Left kidney (tissue), 2 donors: Measurements from ENCODE around the gene TMEM61. TPM values are rescaled to one million over a fixed set of nuclear protein-coding genes. Genes with fewer than 3 reads are reported as not detected.
"Not testable (repeated sequence)": the region's sequence is repeated elsewhere in the genome, so short reads cannot be mapped to it uniquely, and the experiment has no call there.

Source experiments
- DNase-seq: peaks from one replicate; pipeline ENCODE4 v3.0.0-alpha.2; 2013
- polyA plus RNA-seq: library from polyadenylated mRNA; unstranded; fragments of 120-200 nt; gene quantifications from one replicate; pipeline ENCODE4 v1.2.1, GENCODE V29; 2013; ENCODE audit not compliant: insufficient read length

TMEM61 gene
- polyA plus RNA-seq, 1 donor = 0.83 TPM

DNA sequence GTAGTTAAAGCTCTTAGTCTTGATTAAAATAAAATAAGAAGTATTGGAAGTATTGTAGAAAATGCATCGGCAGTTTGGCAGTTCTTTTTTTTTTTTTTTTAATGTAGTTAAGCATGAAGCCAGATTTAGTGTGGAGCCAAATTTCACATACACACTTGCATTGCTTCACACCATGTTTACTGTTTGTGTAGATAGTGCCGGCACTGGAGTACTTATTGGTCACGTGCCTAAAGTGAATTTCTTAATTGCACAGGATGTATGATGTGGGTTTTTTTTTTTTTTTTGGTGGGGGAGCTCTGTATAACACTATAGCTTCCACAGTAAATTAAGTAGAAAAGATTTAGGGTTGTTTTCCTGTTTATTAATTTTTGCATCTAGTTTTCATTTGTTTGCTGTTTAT lies 21.2 kb upstream of the TMEM61 start:
- DNase-seq = no peak

DNA sequence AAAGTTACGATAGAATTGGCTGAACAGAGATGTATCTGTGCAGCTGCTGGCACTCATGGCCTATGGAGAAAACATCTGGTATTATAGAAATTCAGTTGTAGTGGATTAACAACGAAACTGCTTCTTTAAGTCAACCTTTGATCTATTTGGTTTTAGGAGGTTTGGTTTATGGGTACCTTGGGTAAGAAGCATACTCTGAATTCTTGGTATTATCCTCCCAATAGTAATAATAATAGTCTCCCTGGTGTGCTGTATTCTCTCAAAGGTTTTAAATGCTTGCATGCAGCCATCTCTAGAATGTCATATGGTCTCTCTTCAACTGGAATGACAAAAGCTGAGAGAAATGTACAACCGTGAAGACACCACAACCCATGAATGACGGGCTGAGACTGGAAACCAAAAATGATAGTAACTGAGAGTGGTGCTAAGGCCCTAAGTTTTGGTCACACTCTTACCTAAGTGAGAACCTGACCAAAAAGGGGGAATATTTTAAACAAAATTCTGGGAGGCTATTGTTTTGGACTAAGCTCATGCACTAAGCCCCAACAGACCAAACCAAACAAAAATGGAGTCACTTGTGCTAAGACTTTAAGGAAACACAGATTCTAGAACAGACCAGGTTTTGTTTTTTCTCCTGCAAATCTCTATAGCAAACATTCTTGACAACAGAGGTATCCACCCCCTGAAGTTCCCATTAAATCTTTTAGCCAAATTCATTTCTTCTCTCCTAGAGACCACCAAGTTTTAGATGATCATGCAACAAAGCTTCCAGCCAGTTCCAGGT lies 17.6 kb upstream of the TMEM61 start:
- no peak for DNase-seq

DNA sequence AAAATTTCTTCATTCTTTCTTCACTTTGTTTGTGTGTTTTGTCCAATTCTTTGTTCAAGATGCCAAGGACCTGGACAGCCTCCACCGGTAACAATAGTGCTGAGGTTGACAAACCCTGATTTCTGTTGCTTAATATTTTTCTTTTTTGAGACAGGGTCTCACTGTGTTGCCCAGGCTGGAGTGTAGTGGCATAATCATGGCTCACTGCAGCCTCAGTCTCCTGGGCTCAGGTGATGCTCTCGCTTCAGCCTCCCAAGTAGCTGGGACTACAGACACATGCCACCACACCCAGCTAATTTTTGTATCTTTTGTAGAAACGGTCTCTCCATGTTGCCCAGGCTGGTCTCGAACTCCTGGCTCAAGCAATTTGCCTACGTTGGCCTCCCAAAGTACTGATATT lies 16.6 kb upstream of the TMEM61 start:
- not testable (repeated sequence) for DNase-seq

DNA sequence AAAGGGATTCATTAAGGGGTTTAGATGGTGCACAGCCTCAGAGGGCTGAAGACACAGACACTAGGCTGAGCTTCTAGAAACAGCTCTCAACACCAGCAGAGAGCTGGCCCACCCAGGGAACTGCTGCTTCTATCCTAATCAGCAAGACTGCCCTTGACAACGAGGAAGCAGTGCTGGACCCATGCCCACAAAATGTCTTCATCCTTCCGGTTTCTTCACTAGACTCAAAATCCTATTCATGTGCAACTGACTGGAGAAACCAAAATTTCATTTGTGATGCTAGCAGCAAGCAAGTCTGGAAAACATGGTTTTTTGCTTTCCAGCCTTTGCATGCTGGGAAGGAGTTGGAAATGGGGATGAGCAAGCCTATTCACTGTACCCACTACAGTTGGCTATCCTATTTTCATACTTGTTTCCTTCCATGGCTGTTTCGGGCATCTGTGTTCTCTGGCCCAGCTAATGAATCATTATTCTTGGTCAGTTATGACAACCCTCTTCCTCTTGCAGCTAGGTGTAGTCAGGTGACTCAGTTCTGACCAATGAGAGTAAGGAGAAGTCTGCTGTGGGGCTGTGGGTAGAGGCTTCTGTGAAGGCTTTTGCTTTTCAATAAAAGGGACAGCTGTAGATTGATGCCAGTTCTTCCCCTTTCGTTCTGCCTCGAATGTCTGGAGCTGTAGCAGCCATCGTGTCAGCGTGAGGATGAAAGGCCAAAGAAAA lies 14.6 kb upstream of the TMEM61 start:
- no peak for DNase-seq

DNA sequence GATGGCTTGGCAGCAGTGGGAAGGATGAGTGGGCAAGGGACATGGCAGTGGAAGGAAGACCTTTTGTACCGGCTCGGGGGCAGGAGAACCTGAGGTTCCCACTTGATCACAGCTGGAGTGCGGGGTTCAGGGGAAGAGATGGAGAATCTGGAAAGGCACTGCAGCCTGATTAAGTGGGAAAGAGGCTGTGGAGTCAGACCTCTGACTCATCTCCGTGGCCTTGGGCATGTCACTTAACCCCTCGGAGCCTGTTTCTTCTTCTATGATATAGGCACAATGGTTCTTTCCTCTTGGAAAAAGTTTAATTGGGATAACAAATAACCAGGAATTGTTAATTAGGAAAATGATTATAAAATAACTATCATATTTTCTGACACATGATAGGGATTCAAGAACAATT lies 13.1 kb upstream of the TMEM61 start:
- DNase-seq = no peak

DNA sequence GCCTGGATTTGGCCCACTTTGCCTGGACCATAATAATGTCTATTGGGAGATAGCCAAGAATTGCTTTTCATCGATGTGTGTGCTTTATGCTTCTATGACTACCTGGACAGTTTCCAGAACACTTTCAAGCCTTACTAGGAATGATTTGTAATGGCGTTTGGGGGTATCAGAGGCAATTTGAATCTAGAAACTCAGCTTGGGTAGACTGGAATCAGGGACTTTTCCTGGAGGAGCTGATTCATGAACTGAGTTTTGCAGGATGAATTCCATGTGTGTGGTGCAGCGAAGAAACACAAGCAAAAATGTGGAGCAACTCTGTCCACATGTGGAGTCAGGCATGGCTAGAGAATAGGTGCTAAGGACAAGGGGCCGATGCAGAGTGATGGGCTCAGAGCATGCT lies 11.9 kb upstream of the TMEM61 start:
- no peak for DNase-seq

DNA sequence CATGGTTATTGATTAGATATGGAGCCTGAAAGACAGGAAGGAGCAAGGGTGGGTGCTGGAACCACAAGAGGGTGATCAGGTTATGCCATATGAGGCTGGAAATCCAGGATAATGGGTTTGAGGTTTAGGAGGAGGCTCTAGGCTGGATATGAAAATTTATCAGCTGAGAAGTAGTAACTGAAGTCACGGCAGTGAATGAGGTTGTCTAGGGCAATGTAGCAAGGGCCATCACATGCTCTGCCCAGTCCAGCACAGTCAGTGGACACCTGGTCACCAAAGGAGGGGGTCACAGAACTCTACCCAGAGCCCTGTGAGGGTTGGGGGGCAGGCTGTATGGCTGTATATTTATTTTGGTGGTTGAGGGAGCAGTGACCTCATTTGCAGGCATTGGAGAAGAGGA lies 10.5 kb upstream of the TMEM61 start:
- DNase-seq = no peak

DNA sequence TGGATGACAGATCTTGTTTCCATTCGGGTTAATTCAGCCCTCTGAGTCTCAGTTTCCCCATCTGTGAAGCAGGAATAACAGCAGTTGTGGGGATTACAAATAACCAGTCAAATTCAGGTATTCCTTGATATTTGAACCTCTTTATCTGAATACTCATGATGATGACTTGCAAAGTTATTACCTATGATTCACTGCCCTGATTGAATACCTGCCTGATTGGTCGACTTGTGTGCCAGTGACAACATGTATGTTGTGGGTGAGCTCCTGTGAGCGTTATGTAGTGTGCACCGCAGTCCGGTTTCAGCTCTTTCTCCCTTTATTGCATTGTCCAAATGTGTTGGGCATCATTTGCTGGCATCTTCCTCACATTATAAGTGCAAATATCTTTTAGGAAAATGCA lies 9.5 kb upstream of the TMEM61 start:
- no peak for DNase-seq

DNA sequence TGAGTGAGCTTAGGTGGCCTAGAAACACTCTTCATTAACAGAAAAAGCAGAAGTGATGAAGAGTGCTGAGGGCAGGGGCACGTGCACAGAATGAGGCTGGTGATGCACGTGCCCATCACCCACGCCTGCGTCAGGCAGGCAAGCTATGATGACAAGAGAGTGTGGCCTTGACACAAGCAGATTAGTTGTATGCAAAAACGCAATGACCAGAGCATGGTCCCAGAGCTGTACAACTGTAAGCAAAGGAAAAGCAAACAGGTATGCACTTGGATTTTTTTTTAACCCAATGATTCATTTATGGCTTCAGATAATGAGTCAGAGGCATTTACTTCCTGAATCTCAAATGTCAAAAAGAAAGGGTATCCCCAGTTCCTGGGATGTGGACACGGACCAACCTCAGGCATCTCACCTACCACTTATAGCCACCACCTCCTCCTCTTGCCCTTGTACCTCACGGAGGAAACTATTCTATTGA lies 9.1 kb upstream of the TMEM61 start:
- no peak for DNase-seq

DNA sequence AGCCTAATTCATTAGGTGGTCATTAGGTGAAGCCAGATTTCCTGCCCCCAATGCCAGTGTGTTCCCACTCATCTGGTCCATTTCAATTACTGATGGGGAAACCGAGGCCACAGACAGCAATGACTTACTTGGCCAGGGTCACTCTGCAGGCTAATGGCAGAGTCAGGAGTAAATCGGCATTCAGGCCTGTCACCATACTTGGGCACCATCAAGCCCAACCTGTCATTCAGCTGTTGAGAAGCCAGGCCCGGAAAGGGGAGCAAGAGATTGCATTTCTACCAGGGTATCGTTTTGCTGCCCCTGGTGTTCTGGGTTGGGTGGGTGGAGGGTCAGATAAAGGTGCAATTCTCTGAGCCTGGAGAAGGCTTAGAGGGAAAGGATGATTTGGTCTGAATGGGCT lies 8.0 kb upstream of the TMEM61 start:
- no peak for DNase-seq

DNA sequence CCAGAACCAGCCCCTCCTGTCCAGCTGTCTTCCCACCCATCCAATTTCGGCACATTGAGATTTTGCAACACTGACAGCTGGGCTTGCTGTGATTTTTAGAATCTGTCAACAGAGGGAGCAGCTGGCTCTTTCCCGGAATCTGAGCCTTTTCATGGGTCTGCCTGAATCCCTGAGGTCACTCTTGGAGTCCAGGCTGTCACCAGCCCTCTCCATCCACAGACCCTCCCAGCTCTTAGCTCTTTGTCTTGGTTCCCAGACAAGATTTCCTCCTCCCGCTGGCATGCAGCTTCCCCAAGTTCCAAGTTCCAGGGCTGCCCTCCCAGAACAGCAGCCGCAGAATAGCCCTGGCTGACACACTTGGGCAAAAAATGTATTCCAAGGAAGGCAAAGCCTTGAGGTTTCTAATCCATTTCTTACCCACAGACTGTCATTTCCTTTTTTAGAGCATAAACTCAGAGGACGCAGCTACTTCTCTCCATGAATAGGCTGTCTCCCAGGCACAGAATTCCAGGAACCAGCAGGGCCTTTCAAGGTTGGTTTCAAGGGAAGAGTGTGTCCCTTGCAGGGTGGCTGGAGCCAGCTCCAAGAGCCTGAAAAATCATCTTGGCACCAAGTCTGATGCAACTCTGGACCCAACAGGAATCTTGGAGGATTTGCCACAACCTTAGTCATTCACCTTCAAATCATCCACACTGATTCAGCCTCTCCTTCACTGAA lies 7.1 kb upstream of the TMEM61 start:
- DNase-seq = no peak

DNA sequence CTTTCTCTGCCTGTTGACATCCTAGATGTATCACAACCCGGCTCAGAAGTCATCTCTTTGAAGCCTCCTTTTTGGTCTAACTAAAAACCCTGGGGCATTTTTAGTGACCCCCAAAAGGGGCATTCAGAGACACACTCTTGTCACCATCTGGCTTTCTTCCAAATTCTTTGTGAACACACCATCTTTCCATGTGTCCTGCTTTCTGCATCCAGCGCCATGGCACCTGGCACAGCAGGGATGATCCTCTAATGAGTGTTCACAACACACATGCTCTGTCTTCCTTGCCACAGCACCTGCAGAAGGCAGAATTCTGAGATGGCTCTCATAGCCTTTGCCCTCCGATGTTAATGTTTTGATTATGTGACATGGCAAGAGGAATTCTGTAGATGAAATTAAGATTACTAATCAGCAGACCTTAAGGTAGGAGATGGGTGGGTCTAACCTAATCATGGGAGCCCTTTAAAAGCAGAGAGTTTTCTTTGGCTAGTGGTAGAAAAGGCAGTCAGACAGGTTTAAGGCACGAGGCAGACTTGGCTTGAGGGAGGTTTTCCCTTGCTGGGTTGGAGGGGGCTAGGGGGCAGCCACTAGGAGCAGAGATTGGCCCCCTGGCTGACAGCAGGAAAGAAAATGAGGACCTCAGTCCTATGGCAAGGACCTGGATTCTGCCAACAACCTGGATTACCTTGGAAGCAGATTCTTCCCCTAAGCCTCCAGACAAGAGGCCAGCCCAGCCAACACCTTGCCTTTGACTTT lies 4.9 kb upstream of the TMEM61 start:
- DNase-seq = no peak

DNA sequence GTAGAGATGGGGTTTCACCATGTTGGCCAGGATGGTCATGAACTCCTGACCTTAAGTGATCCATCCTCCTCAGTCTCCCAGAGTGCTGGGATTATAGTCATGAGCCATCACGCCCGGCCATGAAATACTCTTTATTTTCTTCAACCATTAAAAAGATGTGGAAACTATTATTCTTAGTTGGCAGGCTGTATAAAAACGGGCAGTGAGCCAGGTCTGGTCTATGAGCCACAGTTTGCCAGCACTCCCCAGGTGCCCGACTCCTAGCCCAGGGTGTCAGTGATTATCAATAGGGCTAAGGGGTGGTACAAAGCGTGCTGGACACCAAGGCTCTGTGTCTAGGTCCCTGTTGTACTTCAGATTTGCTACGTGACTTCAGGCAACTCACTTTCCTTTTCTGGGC lies 3.7 kb upstream of the TMEM61 start:
- DNase-seq = no peak

DNA sequence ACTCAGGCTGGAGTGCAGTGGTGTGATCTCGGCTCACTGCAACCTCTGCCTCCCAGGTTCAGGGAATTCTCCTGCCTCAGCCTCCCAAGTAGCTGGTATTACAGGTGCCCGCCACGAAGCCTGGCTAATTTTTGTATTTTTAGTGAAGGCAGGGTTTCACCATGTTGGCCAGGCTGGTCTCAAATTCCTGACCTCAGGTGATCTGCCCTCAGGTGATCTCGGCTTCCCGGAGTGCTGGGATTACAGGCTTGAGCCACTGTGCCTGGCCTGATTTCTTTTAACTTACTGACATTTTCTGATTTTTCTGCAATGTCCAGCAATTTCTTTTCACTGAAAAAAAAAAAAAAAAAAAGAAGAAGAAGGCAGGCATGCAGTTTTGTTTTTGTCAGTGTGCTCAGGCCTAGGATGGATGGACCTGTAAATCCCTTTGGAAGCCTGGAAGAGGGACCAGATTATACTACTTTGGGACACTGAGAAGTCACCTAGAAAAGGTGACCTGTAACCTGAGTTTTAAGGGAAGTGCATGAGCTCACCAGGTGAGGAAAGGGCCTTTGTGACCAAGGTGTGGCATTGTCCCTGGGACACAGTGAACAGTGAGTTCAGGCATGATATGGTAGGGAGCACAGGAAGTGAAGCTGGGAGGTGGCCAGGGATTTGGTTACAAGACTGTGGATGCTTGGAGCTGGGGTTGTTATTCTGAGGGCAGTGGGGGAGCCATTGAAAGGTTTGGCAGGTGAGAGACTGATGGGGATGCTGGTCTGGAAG lies 2.7 kb upstream of the TMEM61 start:
- DNase-seq = no peak

DNA sequence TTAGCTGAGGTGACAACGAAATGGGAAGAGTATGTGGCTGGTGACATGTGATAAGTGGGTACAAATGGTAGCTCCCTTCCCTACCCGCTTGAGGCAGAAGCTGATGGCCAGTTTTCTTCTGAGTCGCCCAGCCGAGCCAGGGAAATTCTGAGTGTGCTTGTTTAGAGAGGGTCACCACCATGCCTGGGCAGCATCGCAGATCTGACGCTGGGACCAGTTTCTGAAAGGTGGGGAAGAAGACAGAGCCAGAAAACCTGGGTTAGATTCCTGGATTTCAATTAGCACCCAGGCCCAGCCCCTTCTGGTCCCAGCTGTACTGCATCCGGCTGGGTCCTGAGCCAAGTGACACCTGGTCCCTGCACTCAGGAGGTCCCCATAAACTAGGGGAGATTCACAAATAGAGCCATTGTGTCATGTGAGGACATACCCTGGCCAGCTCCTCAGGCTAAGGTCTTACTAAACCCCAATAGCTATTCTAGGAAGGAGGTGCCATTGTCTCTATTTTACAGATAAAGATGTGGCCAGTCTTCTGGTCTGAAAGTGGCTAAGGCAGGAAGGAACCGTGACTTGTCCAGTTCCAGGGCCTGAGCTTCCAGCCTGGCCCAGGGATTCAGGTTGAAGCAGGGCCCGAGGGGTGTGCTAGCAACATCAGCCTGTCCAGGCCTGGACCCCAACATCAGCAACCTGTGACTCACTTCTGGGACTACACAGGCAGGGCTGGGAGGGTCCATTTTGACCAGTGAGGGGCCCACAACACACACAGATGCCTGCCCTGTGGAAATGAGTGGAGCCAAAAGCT lies 1.7 kb upstream of the TMEM61 start:
- no peak for DNase-seq

DNA sequence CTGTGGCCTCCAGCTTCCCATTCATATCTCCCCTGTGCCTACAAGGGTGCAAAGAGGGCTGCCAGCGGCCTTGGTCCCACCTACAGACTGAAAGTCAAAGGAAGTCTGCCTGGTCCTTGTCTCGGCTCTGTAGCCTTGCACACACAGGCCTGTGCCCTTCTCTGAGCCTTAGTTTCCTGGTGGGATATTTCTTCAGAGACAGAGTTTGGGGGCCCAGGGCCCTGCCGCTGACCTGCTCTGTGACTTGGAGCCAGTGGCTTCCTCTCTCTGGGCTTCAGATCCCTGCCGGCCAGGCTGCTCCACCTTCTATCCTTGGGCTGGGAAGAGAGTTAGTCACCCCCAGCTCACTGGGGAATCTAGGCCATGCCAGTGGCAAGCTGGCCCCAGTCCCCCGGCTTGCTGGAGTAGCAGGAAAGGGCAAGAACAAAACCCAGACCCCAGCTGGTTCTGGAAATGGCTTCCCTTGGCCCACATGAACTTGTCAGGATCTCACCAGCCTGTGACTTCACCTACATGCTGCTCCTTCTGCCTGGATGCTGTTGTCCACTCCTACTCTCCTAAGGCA lies 1.0 kb upstream of the TMEM61 start:
- DNase-seq = no peak

DNA sequence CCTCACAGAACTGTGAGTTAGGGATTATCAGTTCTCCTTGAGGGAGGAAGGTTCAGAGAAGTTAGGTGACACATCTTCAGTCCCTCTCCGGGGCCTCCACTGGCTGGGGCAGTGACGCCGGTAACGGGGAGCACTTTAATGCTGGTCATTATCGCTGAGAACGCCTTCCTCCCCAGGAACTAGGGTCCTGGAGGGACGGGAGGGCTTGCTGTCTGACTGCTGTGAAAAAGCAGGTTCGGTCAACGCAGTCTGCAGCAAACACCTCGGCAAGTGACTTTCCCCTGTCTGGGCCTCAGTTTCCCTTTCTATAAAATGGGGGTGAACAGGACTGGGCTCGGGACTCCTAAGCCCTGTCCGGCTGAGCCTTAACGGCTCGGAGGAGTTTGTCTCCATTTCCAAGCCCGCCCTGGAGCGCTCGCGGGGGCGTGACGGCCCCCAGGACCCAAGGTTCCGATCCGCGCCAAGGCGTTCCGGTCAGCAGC lies 341 bp upstream of the TMEM61 start:
- no peak for DNase-seq

DNA sequence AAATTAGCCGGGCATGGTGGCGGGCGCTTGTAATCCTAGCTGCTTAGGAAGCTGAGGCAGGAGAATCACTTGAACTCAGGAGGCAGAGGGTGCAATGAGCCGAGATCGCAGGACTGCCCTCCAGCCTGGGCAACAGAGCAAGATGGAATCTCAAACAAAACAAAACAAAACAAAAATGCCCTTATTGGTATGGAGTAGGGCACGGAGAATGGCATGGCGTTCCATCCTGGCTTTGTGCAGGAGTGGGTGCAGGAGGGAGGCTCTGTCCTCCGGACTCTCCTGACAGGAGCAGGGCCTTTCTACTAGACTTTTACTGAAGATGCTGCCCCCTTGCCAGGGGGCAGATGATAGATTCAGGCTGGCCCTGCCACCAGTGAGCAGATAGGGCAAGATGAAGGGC lies 1.0 kb downstream of the TMEM61 start:
- no peak for DNase-seq

DNA sequence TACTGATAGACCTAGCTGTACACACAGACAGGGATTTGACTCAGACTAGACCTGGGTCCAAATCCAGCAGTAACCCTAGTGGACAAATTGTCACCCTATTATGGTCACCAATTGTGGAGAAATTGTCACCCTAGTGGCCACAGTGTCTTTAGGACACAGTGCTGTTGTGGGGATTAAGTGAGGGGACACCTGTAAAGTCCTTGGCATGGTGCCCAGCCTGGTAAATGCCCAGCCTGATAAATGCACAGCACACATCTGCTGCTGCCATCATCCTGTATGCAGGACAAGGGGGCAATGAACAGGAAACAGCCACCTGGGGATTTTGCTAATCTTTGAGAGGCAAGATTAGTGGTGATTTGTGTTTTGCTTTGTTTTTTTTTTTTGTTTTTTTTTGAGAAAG lies 2.3 kb downstream of the TMEM61 start:
- DNase-seq = no peak
